AG20443 (cell line): Measurements from ENCODE around the gene SLC18A2.
"Not testable (repeated sequence)": the region's sequence is repeated elsewhere in the genome, so short reads cannot be mapped to it uniquely, and the experiment has no call there.

Source experiments
- DNase-seq: peaks from one replicate; pipeline ENCODE4 v3.0.0; 2012; ENCODE audit warnings: low spot score, mixed read lengths

The SLC18A2 gene

GRCh38 chr10:117264782-117265181, 23.9 kb downstream of the SLC18A2 start:
- no peak for DNase-seq

GRCh38 chr10:117266400-117266799, 25.5 kb downstream of the SLC18A2 start:
- no peak for DNase-seq

- DNase-seq, result no peak
Observed at GRCh38 chr10:117266812-117267211, 25.9 kb downstream of the SLC18A2 start.

GRCh38 chr10:117268258-117268657, 27.3 kb downstream of the SLC18A2 start:
- no peak for DNase-seq

- no peak for DNase-seq
Observed at GRCh38 chr10:117268907-117269306, 28.0 kb downstream of the SLC18A2 start.

- DNase-seq, result no peak
Observed at GRCh38 chr10:117271427-117271826, 30.5 kb downstream of the SLC18A2 start.

GRCh38 chr10:117272195-117273076, 31.5 kb downstream of the SLC18A2 start:
- DNase-seq, result no peak

GRCh38 chr10:117273980-117274379, 33.1 kb downstream of the SLC18A2 start:
- DNase-seq, result no peak

GRCh38 chr10:117274509-117274908, 33.6 kb downstream of the SLC18A2 start:
- no peak for DNase-seq

GRCh38 chr10:117275121-117275520, 34.2 kb downstream of the SLC18A2 start:
- DNase-seq, result no peak

- no peak for DNase-seq
Observed at GRCh38 chr10:117277675-117278074, 36.8 kb downstream of the SLC18A2 start.

- DNase-seq, result no peak
Observed at GRCh38 chr10:117284716-117285494, 44.0 kb downstream of the SLC18A2 start.

- DNase-seq, result not testable (repeated sequence)
Observed at GRCh38 chr10:117290872-117291271, 50.0 kb downstream of the SLC18A2 start.

- no peak for DNase-seq
Observed at GRCh38 chr10:117294039-117294645, 53.2 kb downstream of the SLC18A2 start.

- DNase-seq, result no peak
Observed at GRCh38 chr10:117294735-117295134, 53.8 kb downstream of the SLC18A2 start.

- no peak for DNase-seq
Observed at GRCh38 chr10:117298219-117298618, 57.3 kb downstream of the SLC18A2 start.

GRCh38 chr10:117299435-117299834, 58.5 kb downstream of the SLC18A2 start:
- DNase-seq, result no peak

- DNase-seq, result no peak
Observed at GRCh38 chr10:117300671-117301070, 59.8 kb downstream of the SLC18A2 start.

GRCh38 chr10:117303451-117303850, 62.5 kb downstream of the SLC18A2 start:
- DNase-seq, result not testable (repeated sequence)

- DNase-seq, result no peak
Observed at GRCh38 chr10:117306674-117307073, 65.8 kb downstream of the SLC18A2 start.

- no peak for DNase-seq
Observed at GRCh38 chr10:117311261-117311660, 70.3 kb downstream of the SLC18A2 start.

GRCh38 chr10:117312430-117312829, 71.5 kb downstream of the SLC18A2 start:
- DNase-seq, result no peak

GRCh38 chr10:117313641-117314040, 72.7 kb downstream of the SLC18A2 start:
- no peak for DNase-seq
